Body of pancreas (tissue), 4 donors: ENCODE measurements around the gene C4BPB.

Experiments used
- CTCF ChIP-seq, 7 experiments: fragments of 450-650 bp in 4 of 7; fragments of 200-600 bp in 3 of 7; sonication (generic) in 3 of 7; IDR thresholded peaks; one replicate each; pipeline ENCODE4 v1.5.1; 2016 to 2019; ENCODE audit warnings: antibody characterized with exemption in 7 of 7
- POLR2A ChIP-seq, 3 donors: fragments of 450-650 bp; IDR thresholded peaks; one replicate each; pipeline ENCODE4 v1.6.1; 2016; ENCODE audit warnings: antibody characterized with exemption in 3 of 3, mild to moderate bottlenecking in 2 of 3

GRCh38 chr1:207093944-207094343, 5.3 kb downstream of the C4BPB start:
- TF ChIP-seq CTCF (IDR thresholded peaks at IDR 0.05) (no peak), POLR2A (IDR thresholded peaks at IDR 0.05) (no peak)
